Measurements from ENCODE around the gene SH3RF2. TPM values are rescaled to one million over a fixed set of nuclear protein-coding genes. Genes with fewer than 3 reads are reported as not detected.

The SH3RF2 gene
- total RNA-seq, 2 experiments from 2014 or later = not detected

GRCh38 chr5:146041180-146041789 lies 104.9 kb downstream of the SH3RF2 start:
- no peaks in the 10 kb centered on the region for H3K9me3 ChIP-seq (ENCODE audit: low read length)
- no peak for DNase-seq (ENCODE audit: low spot score)
- CTCF ChIA-PET (ENCODE audit: unreplicated experiment) = no interaction called here
- TF ChIP-seq EZH2phosphoT487 (IDR thresholded peaks at IDR 0.05; ENCODE audit: borderline replicate concordance, low read depth, low read length) (no peak), CTCF (conservative IDR thresholded peaks at IDR 0.05; ENCODE audit: low read length) (peak; percentile 68)
- H3K9me2 ChIP-seq (ENCODE audit: insufficient read depth, low read length) = no peaks in the 10 kb centered on the region
- H3K4me3 ChIP-seq (ENCODE audit: low read depth, low read length, poor library complexity, severe bottlenecking) = no peak overlapping the region
- no peaks in the 10 kb centered on the region for H3K36me3 ChIP-seq (ENCODE audit: insufficient read depth, low read length)
- no peak overlapping the region for H3K4me2 ChIP-seq (ENCODE audit: low read length)
- H2AFZ ChIP-seq (ENCODE audit: low read length) = no peak overlapping the region
- no peaks in the 10 kb centered on the region for H3K79me2 ChIP-seq (ENCODE audit: insufficient read depth, low read depth, low read length)
- POLR2A ChIA-PET = interaction anchor here (0.7 kb wide), 1 partner anchor 25 kb away, joined by 3 read pairs; no protein-coding TSS in a partner anchor
- BruUV-seq (replicated peaks) = no TSS peak
- intact Hi-C loops (cut with micrococcal nuclease; ENCODE audit: unreplicated experiment) = no loop called here
- H3K4me1 ChIP-seq (ENCODE audit: insufficient read depth, low read length, poor library complexity, severe bottlenecking) = no peaks in the 10 kb centered on the region
- no peaks in the 10 kb centered on the region for H4K20me1 ChIP-seq (ENCODE audit: insufficient read depth, low read length)
- H3K27ac ChIP-seq (ENCODE audit: low read depth, low read length, poor library complexity, severe bottlenecking) = no peak overlapping the region

GRCh38 chr5:146042628-146043279 lies 106.4 kb downstream of the SH3RF2 start:
- no peak for DNase-seq (ENCODE audit: low spot score)
- no TSS peak for BruUV-seq (replicated peaks)

More at GRCh38 chr5:146042628-146043279, 106.4 kb downstream of the SH3RF2 start:
- Histone ChIP-seq H3K36me3 (ENCODE audit: insufficient read depth, low read length) (no peaks in the 10 kb centered on the region), H3K4me1 (ENCODE audit: insufficient read depth, low read length, poor library complexity, severe bottlenecking) (no peaks in the 10 kb centered on the region), H3K9me2 (ENCODE audit: insufficient read depth, low read length) (no peaks in the 10 kb centered on the region), H3K4me2 (ENCODE audit: low read length) (no peak overlapping the region), H2AFZ (ENCODE audit: low read length) (no peak overlapping the region), H3K27ac (ENCODE audit: low read depth, low read length, poor library complexity, severe bottlenecking) (no peak overlapping the region), H3K4me3 (ENCODE audit: low read depth, low read length, poor library complexity, severe bottlenecking) (no peak overlapping the region), H4K20me1 (ENCODE audit: insufficient read depth, low read length) (no peaks in the 10 kb centered on the region), H3K9me3 (ENCODE audit: low read length) (no peaks in the 10 kb centered on the region), H3K79me2 (ENCODE audit: insufficient read depth, low read depth, low read length) (no peaks in the 10 kb centered on the region)
- ChIA-PET POLR2A (no interaction called here), CTCF (ENCODE audit: unreplicated experiment) (no interaction called here)
- intact Hi-C loops (cut with micrococcal nuclease; ENCODE audit: unreplicated experiment) = no loop called here
- TF ChIP-seq CTCF (conservative IDR thresholded peaks at IDR 0.05; ENCODE audit: low read length) = no peak
- no peak for TF ChIP-seq EZH2phosphoT487 (IDR thresholded peaks at IDR 0.05; ENCODE audit: borderline replicate concordance, low read depth, low read length)

Data from OCI-LY7 (cell line).